Mucosa of descending colon (tissue), 3 donors: ENCODE measurements around the gene SLC16A1. TPM values are rescaled to one million over a fixed set of nuclear protein-coding genes. Genes with fewer than 3 reads are reported as not detected.
"Not testable (repeated sequence)": the region's sequence is repeated elsewhere in the genome, so short reads cannot be mapped to it uniquely, and the experiment has no call there.

Experiments used
- ATAC-seq: fragments of 200-7000 bp; cut with Tn5 transposase; one replicate; pipeline ENCODE4 v1.9.1; 2020; ENCODE audit warnings: mild to moderate bottlenecking, moderate library complexity
- DNase-seq, 3 donors: peaks; one replicate each; pipeline ENCODE4 v3.0.0-alpha.2; 2020
- H3K36me3 ChIP-seq: fragments of 200-600 bp; one replicate; pipeline ENCODE4 v1.8.0; 2021; ENCODE audit warnings: low read depth, mild to moderate bottlenecking
- H3K4me1 ChIP-seq: fragments of 200-600 bp; one replicate; pipeline ENCODE4 v1.8.0; 2021; ENCODE audit warnings: low read depth, mild to moderate bottlenecking
- H3K4me3 ChIP-seq: fragments of 200-600 bp; one replicate; pipeline ENCODE4 v1.8.0; 2021; ENCODE audit warnings: mild to moderate bottlenecking
- H3K9me3 ChIP-seq: fragments of 200-600 bp; one replicate; pipeline ENCODE4 v1.8.0; 2021; ENCODE audit warnings: mild to moderate bottlenecking
- intact Hi-C, 2 donors: fragments of 100-400 bp; cut with DNase I in 1 of 2; cut with micrococcal nuclease in 1 of 2; formaldehyde crosslinking; loops; one replicate each; pipeline versions ENCODE4 v1.11.0 to v1.11.1; 2022; cut with DNase I, micrococcal nuclease
- total RNA-seq, 3 donors: library from RNA; stranded (reverse); fragmentation: NEBNext Ultra II Directional in 2 of 3; extraction: Animal tissue kit (Norgen Biotek cat#: 25700) in 2 of 3; gene quantifications; one replicate each; pipeline versions ENCODE4 v1.2.1 to v1.2.4, GENCODE V29; 2021 to 2023
- TF ChIP-seq, protein P1 (sequence below): fragments of 200-600 bp; IDR thresholded peaks from one replicate; pipeline ENCODE4 v1.8.0; 2022; ENCODE audit warnings: antibody characterized with exemption, mild to moderate bottlenecking
- donor health status: DM: no; HTN: no; CAD: no; lungs with moderate emphysema.
- donor health status: DM: no; HTN: no; CAD: no.
- donor health status: DM: no; HTN: yes; CAD: no.

SLC16A1 gene
- total RNA-seq, 3 donors from 2014 or later: 71.2 to 172 (median 88.0) TPM

DNA sequence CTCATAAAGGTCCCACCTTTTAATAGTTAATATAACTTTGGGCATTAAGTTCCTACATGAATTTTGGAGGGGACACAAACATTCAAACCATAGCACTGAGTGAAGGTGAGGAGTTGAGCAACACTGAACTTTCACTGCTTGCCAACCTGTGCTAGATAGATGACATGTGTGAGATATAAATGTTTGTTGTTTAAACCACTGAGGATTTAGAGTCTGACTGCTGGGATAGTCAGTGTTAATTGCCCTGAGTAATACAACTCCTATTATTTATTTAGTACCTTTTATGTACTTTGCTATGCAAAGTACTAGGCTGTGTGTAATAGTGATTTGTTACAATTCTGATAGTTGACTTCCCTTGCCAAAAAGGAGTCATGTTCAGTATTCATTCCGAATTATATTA, 32.4 kb upstream of the SLC16A1 start:
- no peaks in the 10 kb centered on the region for H3K9me3 ChIP-seq
- TF ChIP-seq, protein P1, sequence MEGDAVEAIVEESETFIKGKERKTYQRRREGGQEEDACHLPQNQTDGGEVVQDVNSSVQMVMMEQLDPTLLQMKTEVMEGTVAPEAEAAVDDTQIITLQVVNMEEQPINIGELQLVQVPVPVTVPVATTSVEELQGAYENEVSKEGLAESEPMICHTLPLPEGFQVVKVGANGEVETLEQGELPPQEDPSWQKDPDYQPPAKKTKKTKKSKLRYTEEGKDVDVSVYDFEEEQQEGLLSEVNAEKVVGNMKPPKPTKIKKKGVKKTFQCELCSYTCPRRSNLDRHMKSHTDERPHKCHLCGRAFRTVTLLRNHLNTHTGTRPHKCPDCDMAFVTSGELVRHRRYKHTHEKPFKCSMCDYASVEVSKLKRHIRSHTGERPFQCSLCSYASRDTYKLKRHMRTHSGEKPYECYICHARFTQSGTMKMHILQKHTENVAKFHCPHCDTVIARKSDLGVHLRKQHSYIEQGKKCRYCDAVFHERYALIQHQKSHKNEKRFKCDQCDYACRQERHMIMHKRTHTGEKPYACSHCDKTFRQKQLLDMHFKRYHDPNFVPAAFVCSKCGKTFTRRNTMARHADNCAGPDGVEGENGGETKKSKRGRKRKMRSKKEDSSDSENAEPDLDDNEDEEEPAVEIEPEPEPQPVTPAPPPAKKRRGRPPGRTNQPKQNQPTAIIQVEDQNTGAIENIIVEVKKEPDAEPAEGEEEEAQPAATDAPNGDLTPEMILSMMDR: no peak
- no peaks in the 10 kb centered on the region for H3K4me1 ChIP-seq
- intact Hi-C loops: no loop called here
- DNase-seq: no peak
- ATAC-seq: no peak
- H3K36me3 ChIP-seq: no peaks in the 10 kb centered on the region
- no peak overlapping the region for H3K4me3 ChIP-seq

DNA sequence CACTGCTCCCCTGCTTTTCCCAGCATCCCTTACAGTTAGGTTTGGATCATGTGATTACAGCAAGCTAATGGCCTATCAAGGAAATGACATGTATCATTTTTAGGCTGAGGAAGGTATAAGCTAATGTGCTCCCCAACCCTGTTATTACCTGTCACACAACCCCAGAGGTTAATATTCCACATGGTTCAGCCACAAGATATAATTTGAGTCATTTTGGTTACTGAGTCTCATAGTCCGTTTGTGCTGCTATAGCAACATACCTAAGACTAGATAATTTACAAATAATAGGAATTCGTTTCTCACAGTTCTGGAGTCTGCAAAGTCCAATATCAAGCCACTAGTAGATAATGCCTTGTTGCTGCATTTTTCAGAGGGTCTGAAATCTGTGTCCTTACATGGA, 29.1 kb upstream of the SLC16A1 start:
- intact Hi-C loops: no loop called here
- ATAC-seq (no peak), DNase-seq (no peak)
- TF ChIP-seq, protein P1: no peak
- Histone ChIP-seq H3K4me3 (no peak overlapping the region), H3K4me1 (no peaks in the 10 kb centered on the region), H3K36me3 (no peaks in the 10 kb centered on the region), H3K9me3 (no peaks in the 10 kb centered on the region)

DNA sequence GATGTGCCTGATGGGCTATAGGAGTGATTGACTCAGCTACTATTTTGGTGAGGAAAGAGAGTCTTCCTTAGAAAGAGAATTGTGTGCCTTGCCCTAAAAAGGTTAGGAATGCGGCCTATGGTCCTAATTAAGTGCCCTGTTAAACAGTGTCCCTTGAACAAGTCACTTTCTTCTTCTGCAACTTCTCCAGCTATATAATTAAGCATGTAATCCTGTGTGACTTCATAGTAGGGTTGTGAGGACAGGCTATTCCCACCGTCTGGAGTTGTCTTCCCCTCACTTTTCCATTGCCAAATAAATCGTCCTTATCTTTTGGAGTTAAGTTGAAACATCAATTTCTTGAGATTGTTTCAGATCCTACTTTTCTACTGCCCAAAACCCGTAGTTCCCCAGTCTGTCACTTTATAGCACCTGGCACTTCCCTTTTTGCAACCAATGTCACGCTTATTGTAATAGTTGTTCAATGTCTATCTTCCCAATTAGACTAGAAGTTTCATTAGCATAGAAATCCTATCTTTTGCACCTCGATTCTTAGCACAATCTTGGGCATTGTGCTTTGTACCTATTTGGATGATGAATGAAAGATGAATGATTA, 27.6 kb upstream of the SLC16A1 start:
- DNase-seq (no peak), ATAC-seq (no peak)
- Histone ChIP-seq H3K4me1 (no peaks in the 10 kb centered on the region), H3K9me3 (no peaks in the 10 kb centered on the region), H3K4me3 (no peak overlapping the region), H3K36me3 (no peaks in the 10 kb centered on the region)
- TF ChIP-seq, protein P1: no peak
- intact Hi-C loops: no loop called here

DNA sequence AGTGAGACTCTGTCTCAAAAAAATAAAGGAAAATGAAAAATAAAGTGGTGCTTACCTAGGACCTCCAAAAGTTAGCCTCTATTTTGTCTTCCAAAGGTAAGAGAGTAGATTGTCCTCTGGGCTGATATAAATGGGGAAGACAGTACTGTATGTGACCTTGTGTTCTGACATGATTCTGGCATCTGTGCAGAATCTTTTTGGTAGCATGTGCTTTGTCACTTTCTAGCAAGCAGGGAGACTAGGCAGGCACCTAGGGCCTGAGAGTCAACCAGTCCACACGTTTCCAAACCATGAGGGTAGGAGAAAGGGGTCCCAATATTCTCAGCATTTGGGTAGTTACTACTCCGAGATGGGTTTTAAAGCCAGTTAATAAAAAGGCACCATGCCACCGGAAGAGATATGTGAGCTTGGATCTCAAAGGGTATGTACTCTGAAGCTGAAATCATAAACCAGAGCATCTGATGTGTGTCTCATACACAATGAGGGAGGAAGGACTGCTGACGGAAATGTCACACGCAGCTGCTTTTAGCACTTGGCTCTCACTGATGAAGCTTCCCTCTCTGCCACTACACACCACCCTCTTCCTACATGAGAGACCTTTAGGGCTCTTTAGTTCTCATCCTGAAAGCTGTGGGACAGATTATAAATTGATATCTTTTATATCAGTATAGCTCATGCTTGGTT, 27.0 kb upstream of the SLC16A1 start:
- TF ChIP-seq, protein P1: no peak
- Histone ChIP-seq H3K4me1 (no peaks in the 10 kb centered on the region), H3K4me3 (no peak overlapping the region), H3K36me3 (no peaks in the 10 kb centered on the region), H3K9me3 (no peaks in the 10 kb centered on the region)
- intact Hi-C loops: no loop called here
- DNase-seq (no peak), ATAC-seq (no peak)

DNA sequence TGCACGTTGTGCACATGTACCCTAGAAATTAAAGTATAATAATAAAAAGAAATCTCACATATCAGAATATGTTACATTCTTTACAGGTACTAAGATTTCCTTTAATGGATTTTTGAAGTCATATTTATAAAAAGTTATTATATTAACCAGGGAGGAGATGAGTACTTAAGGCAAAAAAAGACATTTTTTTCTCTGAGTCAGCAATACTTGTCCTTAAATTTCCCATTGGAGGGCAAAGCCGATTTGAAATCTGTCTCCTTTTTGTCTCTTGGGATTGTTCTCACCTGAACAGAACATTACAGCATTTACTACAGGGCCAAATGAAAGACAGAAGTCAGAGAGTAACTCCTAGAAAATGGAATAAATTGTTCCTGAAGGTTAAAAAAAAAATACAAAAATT, 26.3 kb upstream of the SLC16A1 start:
- intact Hi-C loops: no loop called here
- no peak for ATAC-seq

DNA sequence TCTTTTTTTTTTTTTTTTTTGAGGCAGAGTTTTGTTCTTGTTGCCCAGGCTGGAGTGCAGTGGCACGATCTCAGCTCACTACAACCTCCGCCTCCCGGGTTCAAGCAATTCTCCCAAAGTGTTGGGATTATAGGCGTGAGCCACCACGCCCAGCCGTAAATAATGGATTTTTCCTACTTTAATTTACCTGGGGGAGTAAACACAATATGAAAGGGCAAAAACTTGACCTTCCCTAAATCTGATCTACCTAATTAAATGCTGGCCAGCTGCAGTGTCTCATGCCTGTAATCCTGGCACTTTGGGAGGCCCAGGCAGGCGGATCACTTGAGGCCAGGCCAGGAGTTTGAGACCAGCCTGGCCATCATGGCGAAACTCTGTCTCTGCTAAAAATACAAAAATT, 25.8 kb upstream of the SLC16A1 start:
- ATAC-seq: peak; percentile 24
- H3K9me3 ChIP-seq, H3K4me1 ChIP-seq, DNase-seq, intact Hi-C loops, H3K36me3 ChIP-seq, H3K4me3 ChIP-seq: not testable (repeated sequence)

More for the DNA sequence above, 26.3 kb upstream of the SLC16A1 start:
- H3K9me3 ChIP-seq: no peaks in the 10 kb centered on the region
- no peak for DNase-seq
- H3K36me3 ChIP-seq: no peaks in the 10 kb centered on the region
- TF ChIP-seq, protein P1: no peak
- no peaks in the 10 kb centered on the region for H3K4me1 ChIP-seq
- H3K4me3 ChIP-seq: no peak overlapping the region
